ENCODE measurements around the gene CACNB4.
"Not testable (repeated sequence)": the region's sequence is repeated elsewhere in the genome, so short reads cannot be mapped to it uniquely, and the experiment has no call there.

Gene CACNB4

DNA sequence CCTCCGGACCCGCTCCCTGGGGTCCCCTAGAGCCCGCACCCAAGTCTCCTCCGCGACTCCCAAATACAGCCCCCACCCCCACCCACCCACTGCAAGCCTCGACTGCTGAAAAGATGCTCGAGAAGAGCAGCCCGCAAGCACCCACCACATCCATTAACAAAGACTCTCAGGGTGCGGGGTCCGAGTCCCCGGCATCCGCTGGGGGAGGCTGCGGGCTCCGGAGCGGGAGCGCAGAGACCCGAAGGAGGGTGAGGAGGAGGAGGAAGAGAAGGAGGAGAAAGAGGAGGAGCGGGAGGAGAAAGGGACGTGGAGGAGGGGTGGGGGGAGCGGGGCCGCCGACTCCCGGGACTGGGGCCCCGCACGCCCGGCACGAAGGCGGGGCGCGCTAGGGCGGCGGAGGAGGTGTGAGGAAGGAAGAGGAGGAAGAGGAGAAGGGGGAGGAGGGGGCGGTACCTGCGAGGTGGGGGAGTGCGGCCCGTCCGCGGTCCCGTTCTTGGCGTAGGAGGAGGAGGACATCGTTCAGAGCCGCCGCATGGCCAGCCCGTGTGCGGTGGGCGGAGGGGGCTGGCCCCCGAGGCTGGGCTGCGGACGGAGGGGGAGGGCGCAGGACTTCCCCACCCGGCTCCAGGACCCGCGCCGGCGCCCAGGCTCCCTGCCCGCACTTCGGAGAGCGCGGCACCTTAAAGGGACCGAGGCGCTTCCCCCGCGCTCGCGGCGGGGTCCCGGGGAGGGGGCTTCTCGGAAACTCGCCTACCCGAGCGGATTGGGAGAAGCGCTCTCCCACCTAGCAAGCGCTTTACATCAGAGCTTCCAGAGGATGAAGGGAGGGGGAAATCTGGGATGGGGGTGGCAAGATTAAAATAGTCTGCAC, at the start of gene CACNB4:
Gene CACNB4, minus strand, starts transcription at position 549 of the 871 bp plus-strand sequence.
- in situ Hi-C loops (cut with MboI; ENCODE audit: low sequenced_read_pairs): no loop called here

DNA sequence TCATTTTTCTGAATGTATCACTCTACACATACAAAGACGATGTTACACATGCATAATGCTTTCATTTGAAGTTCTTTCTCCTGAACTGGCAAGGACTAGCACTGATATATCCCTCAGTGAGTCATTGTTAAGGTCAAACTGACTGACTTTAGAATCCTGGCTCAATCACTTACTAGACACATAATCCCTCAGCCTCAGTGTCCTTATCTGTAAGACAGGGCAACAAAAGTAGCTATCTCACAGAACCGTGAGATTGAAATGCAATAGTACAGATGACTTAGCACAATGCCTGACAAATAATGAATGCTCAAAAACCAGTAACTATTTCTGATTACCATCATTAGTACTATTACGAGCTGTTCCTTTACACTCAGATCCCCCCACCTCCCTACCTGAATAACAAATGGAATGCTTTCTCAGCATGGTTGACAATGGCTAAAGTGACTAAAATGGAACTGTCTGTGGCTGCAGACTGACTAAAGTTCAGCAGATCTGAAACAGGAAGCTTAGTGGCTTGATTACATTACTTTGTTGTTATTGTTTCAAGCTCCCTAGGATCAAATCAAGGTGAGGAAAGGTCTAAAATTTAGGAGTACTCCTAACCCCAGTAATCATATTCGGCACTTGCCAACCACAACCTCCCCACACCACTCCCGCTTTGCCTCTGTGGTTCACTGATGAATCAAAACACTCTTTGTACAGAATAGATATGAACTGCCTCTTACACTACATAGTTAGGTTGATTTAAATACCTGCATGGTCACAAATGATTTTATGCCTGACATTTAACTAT, 35.8 kb upstream of the CACNB4 start:
- in situ Hi-C loops (cut with MboI; ENCODE audit: low sequenced_read_pairs): no loop called here

- in situ Hi-C loops (cut with MboI; ENCODE audit: low sequenced_read_pairs): no loop called here
These were observed 33.5 kb upstream of the CACNB4 start for GRCh38 chr2:152132306-152132705.

GRCh38 chr2:152127628-152128027, 28.8 kb upstream of the CACNB4 start:
- in situ Hi-C loops (cut with MboI; ENCODE audit: low sequenced_read_pairs): no loop called here

DNA sequence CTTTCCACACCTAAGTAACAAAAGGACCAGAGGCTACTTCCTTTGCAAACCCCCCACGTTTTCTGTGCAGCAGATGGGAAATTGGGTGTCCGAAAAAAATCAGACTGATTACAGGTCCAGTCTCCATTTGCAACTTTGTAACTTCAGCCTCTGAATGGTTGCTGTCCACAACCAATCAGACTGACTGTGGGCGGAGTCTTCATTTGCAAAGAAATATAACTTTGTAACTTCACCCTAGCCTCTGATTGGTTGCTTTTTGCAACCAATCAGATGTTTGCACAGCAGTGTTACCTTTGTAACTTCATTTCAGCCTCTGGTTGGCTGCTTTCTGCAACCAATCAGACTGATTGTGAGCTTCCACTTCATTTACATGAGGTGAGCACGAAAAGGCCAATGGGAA, 27.8 kb upstream of the CACNB4 start:
- in situ Hi-C loops (cut with MboI; ENCODE audit: low sequenced_read_pairs): no loop called here

- in situ Hi-C loops (cut with MboI; ENCODE audit: low sequenced_read_pairs): no loop called here
These were observed 23.3 kb upstream of the CACNB4 start for GRCh38 chr2:152122161-152122560.

GRCh38 chr2:152120430-152120829, 21.6 kb upstream of the CACNB4 start:
- in situ Hi-C loops (cut with MboI; ENCODE audit: low sequenced_read_pairs): no loop called here

GRCh38 chr2:152115952-152116351, 17.1 kb upstream of the CACNB4 start:
- in situ Hi-C loops (cut with MboI; ENCODE audit: low sequenced_read_pairs): no loop called here

DNA sequence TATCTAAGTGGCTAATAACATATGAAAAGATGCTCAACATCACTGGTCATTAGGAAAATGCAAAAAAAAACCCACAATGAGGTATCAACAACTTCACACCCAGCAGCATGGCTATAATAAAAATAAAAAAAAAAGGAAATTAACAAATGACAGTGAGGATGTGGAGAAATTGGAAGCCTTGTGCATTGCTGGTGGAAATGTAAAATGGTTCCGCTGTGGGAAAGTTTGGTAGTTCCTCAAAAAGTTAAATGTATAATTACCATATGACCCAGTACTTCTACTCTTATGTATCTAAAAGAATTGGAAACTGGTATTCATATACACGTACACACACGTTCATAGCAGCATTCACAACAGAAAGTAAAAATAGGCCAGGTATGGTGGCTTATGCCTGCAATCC, 15.5 kb upstream of the CACNB4 start:
- in situ Hi-C loops (cut with MboI; ENCODE audit: low sequenced_read_pairs): no loop called here

GRCh38 chr2:152107140-152107539, 8.3 kb upstream of the CACNB4 start:
- in situ Hi-C loops (cut with MboI; ENCODE audit: low sequenced_read_pairs): not testable (repeated sequence)

GRCh38 chr2:152106464-152106863, 7.6 kb upstream of the CACNB4 start:
- in situ Hi-C loops (cut with MboI; ENCODE audit: low sequenced_read_pairs): no loop called here

GRCh38 chr2:152103271-152103670, 4.4 kb upstream of the CACNB4 start:
- in situ Hi-C loops (cut with MboI; ENCODE audit: low sequenced_read_pairs): no loop called here

GRCh38 chr2:152100961-152101360, 2.1 kb upstream of the CACNB4 start:
- in situ Hi-C loops (cut with MboI; ENCODE audit: low sequenced_read_pairs): no loop called here

- in situ Hi-C loops (cut with MboI; ENCODE audit: low sequenced_read_pairs): no loop called here
These were observed 665 bp upstream of the CACNB4 start for GRCh38 chr2:152099367-152100050.

DNA sequence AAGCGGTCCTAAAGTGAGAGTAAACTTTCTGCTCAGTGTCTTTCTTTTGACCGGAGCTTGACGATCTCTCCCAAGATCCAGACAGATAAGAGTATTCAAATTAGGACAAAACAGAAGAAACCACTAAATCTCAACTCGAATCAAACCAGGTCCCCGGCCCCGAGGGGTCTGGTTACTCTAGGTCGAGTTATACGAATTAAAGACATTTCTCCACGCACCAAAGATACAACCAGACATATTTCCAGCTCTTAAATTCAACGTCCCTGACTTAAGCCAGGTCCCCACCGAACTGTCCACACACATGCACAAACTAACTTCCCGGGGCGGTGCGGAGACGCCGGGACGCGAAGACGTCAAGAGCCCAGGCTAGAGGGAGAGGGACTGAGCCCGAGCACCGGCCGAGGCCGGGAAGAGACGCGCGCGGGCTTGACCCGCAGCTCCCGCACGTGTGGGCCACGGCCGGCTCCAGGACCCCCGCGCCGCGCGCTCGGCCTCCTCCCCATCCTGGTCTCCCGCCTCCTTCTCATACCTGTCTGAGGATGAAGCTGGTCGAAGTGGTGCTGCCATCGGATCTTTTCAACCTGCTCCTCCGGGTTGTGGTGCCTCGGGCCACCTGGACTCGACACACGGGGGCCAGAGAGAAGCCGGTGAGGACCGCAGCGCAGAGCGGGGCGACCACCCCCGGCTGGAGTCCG, 896 bp downstream of the CACNB4 start:
- in situ Hi-C loops (cut with MboI; ENCODE audit: low sequenced_read_pairs): no loop called here

DNA sequence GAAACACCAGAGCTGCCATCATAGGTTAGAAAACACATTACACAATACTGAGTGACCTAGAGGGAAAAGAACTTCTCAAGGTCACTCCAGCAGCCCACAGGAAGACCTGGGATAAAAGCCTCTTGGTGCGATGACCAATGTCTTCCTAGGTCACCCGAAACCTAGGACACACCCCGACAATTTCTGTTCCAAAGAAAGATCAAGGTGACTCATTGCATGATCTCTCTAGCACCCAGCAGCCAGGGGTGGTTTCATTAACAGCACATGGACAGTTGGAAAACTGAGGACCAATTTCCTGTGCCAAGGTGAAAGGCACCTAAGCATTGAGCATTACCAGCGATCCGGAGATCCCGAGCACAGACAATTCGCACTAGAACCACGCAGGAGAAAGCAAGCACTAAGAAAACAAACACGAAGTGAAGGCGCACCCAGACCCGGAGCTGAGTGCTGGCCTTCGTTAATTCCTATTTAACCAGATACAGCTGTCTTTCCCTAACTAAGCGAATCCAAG, 1.5 kb downstream of the CACNB4 start:
- in situ Hi-C loops (cut with MboI; ENCODE audit: low sequenced_read_pairs): no loop called here

DNA sequence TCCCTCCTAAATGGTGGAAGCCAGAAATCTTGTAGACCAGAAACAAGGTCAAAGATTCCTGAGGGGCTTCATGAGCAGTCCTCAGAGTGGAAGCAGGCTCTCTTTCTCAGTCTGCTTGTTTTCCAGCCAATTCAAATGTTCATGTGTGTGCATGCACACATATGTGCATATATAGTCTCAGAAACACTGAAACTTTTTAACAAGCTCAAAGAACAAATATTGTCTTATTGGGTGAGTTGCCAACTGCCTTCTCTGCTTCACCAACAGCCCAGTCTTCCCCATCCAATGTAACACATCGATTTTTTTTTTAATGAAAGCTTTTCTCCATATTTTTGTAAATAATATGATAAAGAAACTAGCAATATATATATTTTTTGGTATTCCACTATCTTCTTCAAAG, 3.7 kb downstream of the CACNB4 start:
- in situ Hi-C loops (cut with MboI; ENCODE audit: low sequenced_read_pairs): no loop called here

DNA sequence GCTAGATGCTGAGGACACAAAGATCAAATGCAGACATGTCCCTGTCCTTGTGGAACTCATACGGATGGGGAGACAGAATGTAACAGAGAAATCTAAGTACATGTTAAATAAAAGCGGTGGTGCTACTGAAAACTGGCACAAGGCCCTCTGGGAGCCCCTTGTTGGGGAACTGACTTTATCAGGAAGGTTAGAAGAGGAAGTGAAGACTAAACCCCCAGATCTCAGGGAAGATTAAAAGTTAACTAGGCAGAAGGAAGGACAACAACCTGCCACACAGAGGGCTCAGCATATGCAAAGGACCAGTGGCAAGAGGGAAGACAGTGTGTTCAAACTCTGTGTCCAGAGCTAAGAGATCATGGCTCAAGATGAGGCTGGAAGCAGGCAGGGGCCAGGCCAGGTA, 4.8 kb downstream of the CACNB4 start:
- in situ Hi-C loops (cut with MboI; ENCODE audit: low sequenced_read_pairs): no loop called here

GRCh38 chr2:152093464-152093863, 5.4 kb downstream of the CACNB4 start:
- in situ Hi-C loops (cut with MboI; ENCODE audit: low sequenced_read_pairs): no loop called here

GRCh38 chr2:152092095-152092494, 6.7 kb downstream of the CACNB4 start:
- in situ Hi-C loops (cut with MboI; ENCODE audit: low sequenced_read_pairs): no loop called here

GRCh38 chr2:152090726-152091125, 8.1 kb downstream of the CACNB4 start:
- in situ Hi-C loops (cut with MboI; ENCODE audit: low sequenced_read_pairs): not testable (repeated sequence)
